Epithelial cell of esophagus (primary cell): Measurements from ENCODE around the gene DSCAM.

Experiments
- DNase-seq: peaks from one replicate; pipeline ENCODE4 v3.0.0; 2010; ENCODE audit warnings: low read depth
- H3K4me3 ChIP-seq: 2 replicates; pipeline ENCODE4 v1.5.1; 2011; ENCODE audit warnings: mild to moderate bottlenecking, low read length, control low read depth
- TF ChIP-seq, protein P1 (sequence below): IDR thresholded peaks from 2 replicates; pipeline ENCODE4 v1.5.1; 2011; ENCODE audit warnings: low read depth, mild to moderate bottlenecking, low read length, control low read depth, inconsistent platforms; ENCODE audit not compliant: insufficient read depth; ENCODE audit errors: missing control alignments

DSCAM gene

DNA sequence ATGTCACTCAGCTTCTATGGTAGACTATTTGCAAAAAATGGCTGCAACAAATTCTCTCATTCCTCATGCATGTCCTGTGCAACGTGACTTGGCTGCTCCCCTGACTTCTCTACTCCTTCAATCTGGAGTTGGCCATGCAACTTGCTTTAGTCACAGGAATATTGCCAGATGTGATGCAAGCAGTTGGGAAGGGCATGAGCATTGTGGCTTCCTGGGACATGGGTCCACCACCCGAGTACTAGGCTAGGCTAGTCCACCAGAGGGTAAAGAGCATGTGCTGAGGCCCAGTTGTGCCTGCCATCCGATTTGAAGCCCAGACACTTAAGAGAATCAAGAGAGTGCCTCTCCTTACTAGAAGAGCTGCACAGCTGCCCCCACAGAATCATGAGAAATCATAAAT is 89.6 kb downstream of the DSCAM start:
- no peak overlapping the region for H3K4me3 ChIP-seq
- no peak for DNase-seq
- TF ChIP-seq, protein P1, sequence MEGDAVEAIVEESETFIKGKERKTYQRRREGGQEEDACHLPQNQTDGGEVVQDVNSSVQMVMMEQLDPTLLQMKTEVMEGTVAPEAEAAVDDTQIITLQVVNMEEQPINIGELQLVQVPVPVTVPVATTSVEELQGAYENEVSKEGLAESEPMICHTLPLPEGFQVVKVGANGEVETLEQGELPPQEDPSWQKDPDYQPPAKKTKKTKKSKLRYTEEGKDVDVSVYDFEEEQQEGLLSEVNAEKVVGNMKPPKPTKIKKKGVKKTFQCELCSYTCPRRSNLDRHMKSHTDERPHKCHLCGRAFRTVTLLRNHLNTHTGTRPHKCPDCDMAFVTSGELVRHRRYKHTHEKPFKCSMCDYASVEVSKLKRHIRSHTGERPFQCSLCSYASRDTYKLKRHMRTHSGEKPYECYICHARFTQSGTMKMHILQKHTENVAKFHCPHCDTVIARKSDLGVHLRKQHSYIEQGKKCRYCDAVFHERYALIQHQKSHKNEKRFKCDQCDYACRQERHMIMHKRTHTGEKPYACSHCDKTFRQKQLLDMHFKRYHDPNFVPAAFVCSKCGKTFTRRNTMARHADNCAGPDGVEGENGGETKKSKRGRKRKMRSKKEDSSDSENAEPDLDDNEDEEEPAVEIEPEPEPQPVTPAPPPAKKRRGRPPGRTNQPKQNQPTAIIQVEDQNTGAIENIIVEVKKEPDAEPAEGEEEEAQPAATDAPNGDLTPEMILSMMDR, result no peak

DNA sequence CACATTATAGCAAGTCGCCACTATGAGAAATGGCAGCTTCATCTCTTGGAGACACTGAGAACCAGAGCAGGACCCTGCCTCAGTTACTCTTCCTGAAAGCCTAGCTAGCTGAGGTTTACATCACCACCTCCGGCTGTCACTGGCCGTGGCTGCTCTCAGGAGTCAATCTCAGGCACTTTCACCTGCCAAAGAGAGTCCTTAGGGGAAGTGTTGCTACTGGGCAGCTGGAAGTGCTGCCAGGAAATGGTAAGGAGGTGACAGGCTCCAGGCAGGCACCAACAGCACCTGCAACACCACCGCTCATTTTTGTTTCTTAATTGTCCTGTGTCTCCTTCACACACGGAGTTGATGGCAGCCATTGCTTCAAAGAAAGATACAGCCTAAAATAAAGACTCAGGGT is 92.5 kb downstream of the DSCAM start:
- no peak for DNase-seq
- TF ChIP-seq, protein P1, result no peak
- no peak overlapping the region for H3K4me3 ChIP-seq

DNA sequence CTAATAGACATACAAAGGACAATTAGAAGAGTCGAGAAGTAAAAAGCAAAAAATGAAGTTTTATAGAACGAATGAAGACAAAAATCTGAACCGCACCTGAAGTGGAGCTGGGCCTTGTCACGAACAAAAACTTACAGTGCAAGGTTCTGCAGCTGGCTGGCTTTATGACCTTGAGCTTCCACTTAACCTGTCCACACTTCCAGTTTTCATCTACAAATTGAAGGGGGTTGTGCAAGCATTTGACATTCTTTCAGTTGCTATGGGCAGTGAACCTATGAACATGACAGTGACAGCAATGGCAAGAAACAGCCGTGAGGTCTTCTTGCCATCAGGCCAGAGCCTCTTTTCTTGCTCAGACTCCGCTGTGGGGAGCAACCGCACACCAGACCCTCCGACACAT is 93.2 kb downstream of the DSCAM start:
- no peak overlapping the region for H3K4me3 ChIP-seq
- no peak for DNase-seq
- TF ChIP-seq, protein P1, result no peak

DNA sequence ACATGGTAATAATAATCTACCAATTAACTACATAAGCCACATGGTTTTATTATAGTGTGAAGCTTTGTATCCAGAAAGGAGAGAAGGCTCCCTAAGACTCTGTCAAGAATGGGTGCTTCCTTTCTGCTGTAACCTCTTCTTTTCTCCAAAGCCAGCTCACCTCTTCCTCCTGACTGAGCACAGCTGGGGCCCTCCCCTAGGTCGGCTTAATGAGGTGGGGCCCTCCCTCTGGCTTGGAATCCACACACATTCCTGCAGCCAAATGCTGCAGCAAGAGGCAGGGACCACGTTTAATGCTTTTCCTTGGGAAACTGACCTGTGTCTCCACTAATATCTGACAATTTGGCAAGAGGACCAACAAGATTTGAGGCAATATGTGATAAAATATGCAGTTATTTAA is 94.8 kb downstream of the DSCAM start:
- no peak overlapping the region for H3K4me3 ChIP-seq
- TF ChIP-seq, protein P1, result no peak
- no peak for DNase-seq

DNA sequence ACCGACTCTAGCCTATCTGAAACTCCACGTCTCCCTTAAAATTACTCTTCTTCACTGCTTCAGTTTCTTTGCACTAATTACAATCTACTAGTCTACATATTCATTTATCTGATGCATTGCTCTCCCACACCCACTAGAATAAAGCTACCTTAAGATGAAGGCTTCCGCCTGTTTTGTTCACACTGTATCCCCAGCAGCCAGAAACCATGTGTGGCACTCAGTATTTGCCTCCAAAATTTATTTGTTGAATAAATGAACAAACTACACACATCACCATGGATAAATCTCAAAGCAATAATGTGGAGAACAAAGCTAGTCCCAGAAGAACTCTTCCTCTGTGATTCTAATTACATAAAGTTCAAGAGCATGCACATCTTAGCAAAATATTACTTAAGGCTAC is 95.7 kb downstream of the DSCAM start:
- TF ChIP-seq, protein P1, result no peak

DNA sequence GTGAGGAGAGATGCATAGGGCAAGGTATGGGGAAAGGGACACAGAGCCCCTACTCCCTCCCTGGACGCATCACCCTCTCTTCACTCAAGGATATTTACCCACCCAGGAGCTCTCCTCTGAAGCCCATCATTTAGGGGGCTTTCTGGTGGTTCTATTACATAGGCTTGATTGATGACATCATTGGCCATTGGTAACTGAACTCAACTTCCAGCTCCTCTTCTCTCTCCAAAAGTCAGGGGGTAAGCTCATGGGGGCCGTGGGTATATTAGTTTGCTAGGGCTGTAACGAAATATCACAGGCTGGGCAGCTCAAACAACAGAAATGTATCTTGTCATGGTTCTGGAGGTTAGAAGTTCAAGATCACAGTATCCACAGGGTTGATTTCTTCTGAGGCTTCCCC is 110.8 kb downstream of the DSCAM start:
- H3K4me3 ChIP-seq, result no peak overlapping the region
- DNase-seq, result no peak
- TF ChIP-seq, protein P1, result no peak

More for the DNA sequence above, 95.7 kb downstream of the DSCAM start:
- no peak for DNase-seq
- no peak overlapping the region for H3K4me3 ChIP-seq

DNA sequence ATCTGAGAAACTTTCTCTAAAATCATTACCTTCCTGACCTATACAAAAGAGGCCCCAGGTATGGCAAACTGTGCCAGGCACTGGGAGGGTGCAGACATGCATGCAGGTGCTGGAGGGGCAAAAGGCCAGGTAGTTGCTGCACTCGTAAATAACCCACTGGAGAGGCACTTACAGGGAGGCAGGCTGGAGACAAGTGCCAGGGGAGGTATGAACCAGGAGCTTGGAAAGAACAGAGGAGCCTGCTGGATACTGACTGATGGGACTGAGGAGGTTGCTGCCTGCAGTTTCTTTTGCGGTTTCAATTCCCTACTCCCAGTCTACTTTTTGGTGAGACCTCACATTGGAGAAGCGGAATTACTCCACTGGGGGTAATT is 113.9 kb downstream of the DSCAM start:
- no peak for DNase-seq
- TF ChIP-seq, protein P1, result no peak

More for the DNA sequence above, 113.9 kb downstream of the DSCAM start:
- no peak overlapping the region for H3K4me3 ChIP-seq
